Smooth muscle cell (in vitro differentiated cells): ENCODE results near the gene ASCL2. TPM values are rescaled to one million over a fixed set of nuclear protein-coding genes. Genes with fewer than 3 reads are reported as not detected.
"Not testable (repeated sequence)": the region's sequence is repeated elsewhere in the genome, so short reads cannot be mapped to it uniquely, and the experiment has no call there.

Source experiments
- DNase-seq: peaks from one replicate; lab custom pipeline; 2025; ENCODE audit not compliant: unreplicated experiment; lab: John Stamatoyannopoulos, UW
- H2AFZ ChIP-seq: fragments of 200-600 bp; sonication (generic); 2 replicates; pipeline ENCODE4 v1.6.0; 2016; ENCODE audit warnings: antibody characterized with exemption, low read depth, mild to moderate bottlenecking
- H3F3A ChIP-seq: fragments of 200-600 bp; sonication (generic); 2 replicates; pipeline ENCODE4 v1.6.0; 2017; ENCODE audit warnings: antibody characterized with exemption, low read depth
- H3K27ac ChIP-seq: fragments of 200-600 bp; sonication (generic); 2 replicates; pipeline ENCODE4 v1.5.1; 2016; ENCODE audit warnings: low read depth, mild to moderate bottlenecking
- H3K27me3 ChIP-seq: fragments of 200-600 bp; sonication (generic); 2 replicates; pipeline ENCODE4 v1.6.1; 2016; ENCODE audit warnings: low read depth, mild to moderate bottlenecking
- H3K36me3 ChIP-seq: fragments of 200-600 bp; sonication (generic); 2 replicates; pipeline ENCODE4 v1.5.1; 2016; ENCODE audit warnings: low read depth
- H3K4me1 ChIP-seq: fragments of 200-600 bp; sonication (generic); 2 replicates; pipeline ENCODE4 v1.5.1; 2016; ENCODE audit warnings: low read depth
- H3K4me2 ChIP-seq: fragments of 200-600 bp; sonication (generic); 2 replicates; pipeline ENCODE4 v1.6.0; 2016; ENCODE audit warnings: mild to moderate bottlenecking
- H3K4me3 ChIP-seq: fragments of 200-600 bp; sonication (generic); 2 replicates; pipeline ENCODE4 v1.5.1; 2016; ENCODE audit warnings: mild to moderate bottlenecking
- H3K79me2 ChIP-seq: fragments of 200-600 bp; sonication (generic); 2 replicates; pipeline ENCODE4 v1.6.0; 2016; ENCODE audit warnings: low read depth, mild to moderate bottlenecking
- H3K9ac ChIP-seq: fragments of 200-600 bp; sonication (generic); 2 replicates; pipeline ENCODE4 v1.6.0; 2016; ENCODE audit warnings: low read depth
- H3K9me3 ChIP-seq: fragments of 200-600 bp; sonication (generic); replicated peaks from 2 replicates; pipeline ENCODE4 v1.5.1; 2016; ENCODE audit warnings: low read depth
- H4K20me1 ChIP-seq: fragments of 200-600 bp; sonication (generic); 2 replicates; pipeline ENCODE4 v1.6.0; 2016; ENCODE audit warnings: low read depth
- CTCF ChIP-seq: fragments of 200-600 bp; sonication (generic); IDR thresholded peaks from 2 replicates; pipeline ENCODE4 v1.5.1; 2017; ENCODE audit warnings: borderline replicate concordance, mild to moderate bottlenecking, antibody characterized with exemption; ENCODE audit not compliant: insufficient read depth, poor library complexity, severe bottlenecking
- WGBS: methylation state at CpG from one replicate; pipeline ENCODE4 v1.1.7; 2016; ENCODE audit warnings: low lambda C conversion rate; 5-methylcytosine and 5-hydroxymethylcytosine counted together
- polyA plus RNA-seq: library from polyadenylated mRNA; unstranded; fragments of >200 nt; fragmentation: Nextera tagmentation; extraction: Ambion mirVana; gene quantifications from 2 replicates; pipeline ENCODE4 v1.2.1, GENCODE V29; 2016
- total RNA-seq: library from RNA; depleted of rRNA; stranded (reverse); fragments of >200 nt; gene quantifications from 2 replicates; pipeline ENCODE4 v1.2.3, GENCODE V29; 2014

ASCL2 gene
- total and polyA plus RNA-seq, 2 experiments from 2014 or later: 0.33 TPM; not detected in 1

GRCh38 chr11:2287091-2287490 is 16.7 kb upstream of the ASCL2 start:
- Histone ChIP-seq H3K9me3 (no peaks in the 10 kb centered on the region), H3K4me1 (no peaks in the 10 kb centered on the region), H3K27me3 (peaks cover 5% of the 10 kb centered on the region), H3K4me2 (no peak overlapping the region), H3K36me3 (no peaks in the 10 kb centered on the region), H4K20me1 (no peaks in the 10 kb centered on the region), H3F3A (no peaks in the 10 kb centered on the region), H2AFZ (no peak overlapping the region), H3K27ac (no peak overlapping the region), H3K9ac (no peak overlapping the region), H3K4me3 (no peak overlapping the region), H3K79me2 (no peaks in the 10 kb centered on the region)
- TF ChIP-seq CTCF: no peak
- no peak for DNase-seq
- 74% methylated on average over 16 of the region's 16 CpGs for WGBS

- H3K27ac ChIP-seq, H4K20me1 ChIP-seq, H3K9ac ChIP-seq, H3K27me3 ChIP-seq, H3F3A ChIP-seq, H3K4me2 ChIP-seq, H3K79me2 ChIP-seq, H3K36me3 ChIP-seq, DNase-seq, H2AFZ ChIP-seq, H3K4me1 ChIP-seq, H3K4me3 ChIP-seq, H3K9me3 ChIP-seq: not testable (repeated sequence)
- WGBS: 93% methylated on average over 13 of the region's 13 CpGs
Measured at GRCh38 chr11:2286350-2286749, 16.0 kb upstream of the ASCL2 start.

- Histone ChIP-seq H3F3A (no peaks in the 10 kb centered on the region), H3K4me3 (no peak overlapping the region), H4K20me1 (no peaks in the 10 kb centered on the region), H3K9me3 (no peaks in the 10 kb centered on the region), H3K27me3 (peaks cover 26% of the 10 kb centered on the region), H3K4me1 (no peaks in the 10 kb centered on the region), H3K4me2 (no peak overlapping the region), H3K79me2 (no peaks in the 10 kb centered on the region), H2AFZ (no peak overlapping the region), H3K27ac (no peak overlapping the region), H3K9ac (no peak overlapping the region), H3K36me3 (no peaks in the 10 kb centered on the region)
- no peak for TF ChIP-seq CTCF
- DNase-seq: no peak
- 75% methylated on average over 2 of the region's 2 CpGs for WGBS
Measured at GRCh38 chr11:2280208-2280607, 9.8 kb upstream of the ASCL2 start.

GRCh38 chr11:2277933-2278523 is 7.6 kb upstream of the ASCL2 start:
- Histone ChIP-seq H3K4me1 (no peaks in the 10 kb centered on the region), H4K20me1 (no peaks in the 10 kb centered on the region), H3K79me2 (no peaks in the 10 kb centered on the region), H3K27me3 (peaks cover 41% of the 10 kb centered on the region), H3K4me3 (no peak overlapping the region), H3K9ac (no peak overlapping the region), H3K27ac (no peak overlapping the region), H3F3A (no peaks in the 10 kb centered on the region), H3K36me3 (no peaks in the 10 kb centered on the region), H2AFZ (no peak overlapping the region), H3K9me3 (no peaks in the 10 kb centered on the region), H3K4me2 (no peak overlapping the region)
- 83% methylated on average over 6 of the region's 6 CpGs for WGBS
- TF ChIP-seq CTCF: no peak
- no peak for DNase-seq
